ENCODE results near the gene HNRNPA0.

The HNRNPA0 gene

DNA sequence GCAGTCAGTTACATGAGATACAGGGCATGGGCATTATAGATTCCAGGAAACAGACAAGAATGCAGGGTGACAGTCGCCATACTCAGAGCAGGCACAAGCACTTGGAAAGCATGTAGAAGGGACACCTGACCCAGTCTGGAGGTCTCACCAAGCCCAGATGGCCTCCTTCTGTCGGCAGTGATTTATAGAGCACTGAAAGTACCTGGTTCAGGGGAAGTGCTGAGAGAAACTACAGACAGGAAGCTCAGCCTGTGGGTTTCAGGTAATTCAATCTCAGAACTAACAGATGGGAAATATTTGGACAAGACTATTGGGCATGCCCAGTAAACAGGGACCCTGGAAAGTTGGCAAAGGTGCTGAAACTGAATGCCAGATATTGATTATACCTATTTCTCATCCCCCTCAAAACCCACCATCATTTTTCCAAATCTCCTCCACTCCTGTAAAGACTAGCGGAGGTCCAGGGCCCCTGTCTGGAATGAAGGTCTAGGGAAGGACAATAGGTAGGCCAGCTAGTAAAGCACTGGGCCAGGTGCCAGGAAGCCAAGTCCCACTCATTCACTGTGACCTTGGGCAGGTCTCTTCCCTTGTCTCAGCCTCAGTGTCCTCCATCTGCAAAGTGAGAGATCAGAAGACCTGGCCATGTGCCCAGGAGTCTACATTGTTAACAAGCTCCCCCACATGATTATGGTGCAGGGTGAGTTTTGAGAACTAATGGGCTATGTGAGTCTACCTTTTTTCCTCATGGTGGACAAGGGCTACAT is 45.2 kb downstream of the HNRNPA0 start:
- no peak for DNase-seq (ENCODE audit: low read depth, low spot score)
- Histone ChIP-seq H3K27ac (no peak overlapping the region), H3K4me3 (no peak overlapping the region), H3K9ac (ENCODE audit: insufficient read length) (no peak overlapping the region), H3K36me3 (ENCODE audit: insufficient read depth, low read length) (no peaks in the 10 kb centered on the region), H3K9me3 (ENCODE audit: low read depth, low read length) (no peaks in the 10 kb centered on the region)
- TF ChIP-seq FOXP2 (optimal IDR thresholded peaks at IDR 0.05; ENCODE audit: control extremely low read depth, extremely low read length, insufficient read depth) (no peak), POLR2AphosphoS5 (IDR thresholded peaks at IDR 0.05; ENCODE audit: borderline replicate concordance, low read depth, low read length) (no peak), EZH2 (IDR thresholded peaks at IDR 0.05) (no peak)

DNA sequence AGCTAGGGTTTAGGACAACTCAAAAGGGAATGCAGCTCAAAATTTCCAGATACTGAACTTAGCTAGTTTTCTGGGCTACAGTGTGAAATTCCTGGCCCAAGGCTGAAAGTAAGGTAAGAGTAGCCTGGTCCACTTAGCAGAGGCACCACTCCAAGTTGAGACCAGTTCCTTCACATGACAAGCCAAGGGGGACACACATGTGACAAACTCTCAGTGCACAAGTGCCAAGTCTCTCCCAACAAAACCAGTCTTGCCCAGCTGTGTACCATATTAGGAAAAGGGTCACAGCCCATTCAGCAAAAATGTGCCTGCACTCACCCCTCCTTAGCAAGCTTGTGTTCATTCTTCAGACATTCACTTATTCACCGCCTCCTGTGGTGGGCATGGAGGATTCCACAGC is 46.1 kb downstream of the HNRNPA0 start:
- Histone ChIP-seq H3K36me3 (ENCODE audit: insufficient read depth, low read length) (no peaks in the 10 kb centered on the region), H3K4me3 (no peak overlapping the region), H3K9me3 (ENCODE audit: low read depth, low read length) (no peaks in the 10 kb centered on the region), H3K9ac (ENCODE audit: insufficient read length) (no peak overlapping the region), H3K27ac (no peak overlapping the region)
- TF ChIP-seq POLR2AphosphoS5 (IDR thresholded peaks at IDR 0.05; ENCODE audit: borderline replicate concordance, low read depth, low read length) = no peak
- no peak for TF ChIP-seq FOXP2 (optimal IDR thresholded peaks at IDR 0.05; ENCODE audit: control extremely low read depth, extremely low read length, insufficient read depth)
- no peak for TF ChIP-seq EZH2 (IDR thresholded peaks at IDR 0.05)
- no peak for DNase-seq (ENCODE audit: low read depth, low spot score)

DNA sequence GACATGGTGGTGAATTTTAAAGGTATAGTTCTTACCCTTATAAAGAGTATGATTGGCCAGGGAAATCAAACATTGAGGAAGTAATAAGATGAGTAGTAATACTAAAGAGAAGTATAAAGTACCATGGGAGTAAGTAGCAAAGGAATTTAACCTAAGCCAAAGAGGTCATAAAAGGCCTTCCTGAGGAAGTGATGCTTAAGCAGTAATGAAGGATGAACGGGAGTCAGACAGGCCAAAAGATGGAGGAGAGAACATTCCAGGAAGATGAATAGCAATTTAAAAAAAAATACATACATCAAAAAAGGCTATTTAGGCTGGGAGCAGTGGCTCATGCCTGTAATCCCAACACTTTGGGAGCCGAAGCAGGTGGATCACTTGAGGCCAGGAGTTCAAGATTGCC is 47.3 kb downstream of the HNRNPA0 start:
- Histone ChIP-seq H3K36me3 (ENCODE audit: insufficient read depth, low read length) (no peaks in the 10 kb centered on the region), H3K4me3 (no peak overlapping the region), H3K27ac (no peak overlapping the region), H3K9ac (ENCODE audit: insufficient read length) (no peak overlapping the region), H3K9me3 (ENCODE audit: low read depth, low read length) (no peaks in the 10 kb centered on the region)
- TF ChIP-seq EZH2 (IDR thresholded peaks at IDR 0.05) (no peak), POLR2AphosphoS5 (IDR thresholded peaks at IDR 0.05; ENCODE audit: borderline replicate concordance, low read depth, low read length) (no peak), FOXP2 (optimal IDR thresholded peaks at IDR 0.05; ENCODE audit: control extremely low read depth, extremely low read length, insufficient read depth) (no peak)
- no peak for DNase-seq (ENCODE audit: low read depth, low spot score)

DNA sequence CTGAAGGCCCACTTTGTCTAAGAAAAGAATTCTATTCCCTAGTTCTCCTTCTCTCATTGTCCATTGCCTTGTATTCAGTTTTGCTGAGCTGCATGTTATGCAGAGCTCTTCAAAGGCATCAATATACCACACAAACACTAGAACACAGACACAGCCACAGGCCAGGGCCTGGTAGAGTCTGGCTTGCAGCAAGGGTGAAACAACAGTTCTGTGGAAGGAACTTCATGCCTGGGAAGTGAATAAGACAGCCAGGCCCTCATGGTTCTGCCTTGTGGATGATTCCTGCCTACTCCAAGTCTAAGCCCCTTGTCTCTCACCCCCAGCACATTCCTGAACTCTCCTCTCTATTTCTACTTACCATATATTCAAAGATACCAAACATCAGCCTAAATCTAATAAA is 49.1 kb downstream of the HNRNPA0 start:
- Histone ChIP-seq H3K27ac (no peak overlapping the region), H3K4me3 (no peak overlapping the region), H3K9me3 (ENCODE audit: low read depth, low read length) (no peaks in the 10 kb centered on the region), H3K36me3 (ENCODE audit: insufficient read depth, low read length) (no peaks in the 10 kb centered on the region), H3K9ac (ENCODE audit: insufficient read length) (no peak overlapping the region)
- TF ChIP-seq POLR2AphosphoS5 (IDR thresholded peaks at IDR 0.05; ENCODE audit: borderline replicate concordance, low read depth, low read length) = no peak
- no peak for TF ChIP-seq FOXP2 (optimal IDR thresholded peaks at IDR 0.05; ENCODE audit: control extremely low read depth, extremely low read length, insufficient read depth)
- TF ChIP-seq EZH2 (IDR thresholded peaks at IDR 0.05) = no peak
- no peak for DNase-seq (ENCODE audit: low read depth, low spot score)

DNA sequence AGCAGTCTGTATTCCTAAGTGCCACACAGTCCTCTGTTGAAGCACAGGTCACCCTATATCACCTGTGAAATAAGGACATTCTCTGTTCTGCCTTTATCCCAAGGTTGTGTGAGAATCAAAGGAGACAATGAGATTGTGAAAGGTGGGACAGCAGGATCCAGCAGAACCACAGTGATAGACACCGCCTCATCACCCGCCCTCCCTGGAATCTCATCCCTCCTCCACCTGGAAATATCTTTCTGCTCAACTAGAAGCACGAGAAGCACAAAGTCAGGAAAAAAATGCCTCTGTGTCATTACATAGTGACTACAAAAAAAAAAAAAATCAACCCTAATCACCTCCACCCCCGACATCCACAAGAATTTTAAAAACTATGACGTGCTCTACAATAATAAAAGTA is 50.6 kb downstream of the HNRNPA0 start:
- Histone ChIP-seq H3K4me3 (no peak overlapping the region), H3K9ac (ENCODE audit: insufficient read length) (no peak overlapping the region), H3K9me3 (ENCODE audit: low read depth, low read length) (no peaks in the 10 kb centered on the region), H3K27ac (no peak overlapping the region), H3K36me3 (ENCODE audit: insufficient read depth, low read length) (no peaks in the 10 kb centered on the region)
- DNase-seq (ENCODE audit: low read depth, low spot score) = no peak
- TF ChIP-seq FOXP2 (optimal IDR thresholded peaks at IDR 0.05; ENCODE audit: control extremely low read depth, extremely low read length, insufficient read depth) (no peak), POLR2AphosphoS5 (IDR thresholded peaks at IDR 0.05; ENCODE audit: borderline replicate concordance, low read depth, low read length) (no peak), EZH2 (IDR thresholded peaks at IDR 0.05) (no peak)

DNA sequence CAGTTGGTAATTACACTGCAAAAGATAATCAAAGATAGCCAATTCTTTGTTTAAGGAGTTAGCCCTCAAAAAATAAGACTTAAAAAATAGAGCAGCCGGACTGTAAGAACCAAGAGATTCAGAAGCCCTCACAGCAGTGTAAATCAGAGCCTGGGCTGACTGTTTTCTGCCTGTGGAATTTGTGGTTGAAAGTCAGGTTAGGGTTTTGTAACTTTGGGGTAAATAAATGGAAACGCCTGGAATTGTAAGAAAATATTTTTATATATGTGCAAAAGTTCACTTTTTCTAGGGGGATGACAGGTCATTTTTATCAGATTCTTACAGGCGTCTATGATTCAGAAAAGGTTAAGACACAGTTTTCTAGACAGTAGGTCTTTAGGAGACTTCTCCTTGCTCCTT is 53.9 kb downstream of the HNRNPA0 start:
- TF ChIP-seq EZH2 (IDR thresholded peaks at IDR 0.05) = no peak
- no peak for TF ChIP-seq POLR2AphosphoS5 (IDR thresholded peaks at IDR 0.05; ENCODE audit: borderline replicate concordance, low read depth, low read length)
- no peak for TF ChIP-seq FOXP2 (optimal IDR thresholded peaks at IDR 0.05; ENCODE audit: control extremely low read depth, extremely low read length, insufficient read depth)
- DNase-seq (ENCODE audit: low read depth, low spot score) = no peak
- H3K4me3 ChIP-seq = no peak overlapping the region
- no peaks in the 10 kb centered on the region for H3K36me3 ChIP-seq (ENCODE audit: insufficient read depth, low read length)
- no peak overlapping the region for H3K9ac ChIP-seq (ENCODE audit: insufficient read length)
- H3K27ac ChIP-seq = no peak overlapping the region
- no peaks in the 10 kb centered on the region for H3K9me3 ChIP-seq (ENCODE audit: low read depth, low read length)

DNA sequence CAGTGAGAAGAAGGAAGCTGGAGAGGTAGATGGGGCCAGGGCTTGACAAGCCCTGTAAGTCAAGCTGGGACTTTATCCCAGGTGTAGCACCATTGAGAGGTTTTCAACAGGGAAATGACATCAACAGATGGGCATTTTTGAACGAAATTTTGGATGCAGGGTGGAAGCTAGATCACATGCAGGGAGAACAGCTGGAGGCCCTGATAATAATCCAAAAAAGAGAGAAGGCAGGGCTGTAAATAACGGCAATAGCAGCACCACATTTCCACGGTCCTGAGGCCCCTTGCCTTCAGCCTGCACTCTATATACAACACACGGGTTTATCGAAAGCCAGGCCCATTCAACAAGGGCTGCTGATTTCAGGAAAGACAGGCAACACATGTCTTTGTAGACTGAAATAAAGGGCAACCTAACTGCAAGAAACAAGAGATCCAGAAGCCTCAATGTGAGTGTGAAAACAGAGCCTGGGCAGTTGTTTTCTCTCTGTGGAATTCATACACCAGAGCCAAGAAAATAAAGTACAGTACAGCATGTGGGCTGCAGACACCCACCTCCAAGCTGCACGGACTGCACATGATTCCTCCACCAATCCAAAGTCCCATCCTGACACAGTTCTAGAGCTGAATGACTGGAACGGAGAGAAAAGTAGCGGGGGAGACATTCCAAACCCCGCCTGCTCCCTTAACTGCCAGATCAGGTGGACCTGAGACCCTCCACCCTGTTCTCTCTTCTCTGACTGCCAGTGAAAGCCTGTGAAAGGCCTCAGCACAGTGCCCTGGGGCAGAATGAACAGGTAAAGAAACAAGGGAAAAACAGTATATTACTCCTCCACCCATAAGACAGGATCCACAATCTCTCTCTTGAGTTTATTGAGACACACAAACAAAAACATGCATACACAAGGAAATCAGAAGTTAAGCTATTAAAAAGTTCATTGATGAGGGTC is 54.6 kb downstream of the HNRNPA0 start:
- Histone ChIP-seq H3K9ac (ENCODE audit: insufficient read length) (no peak overlapping the region), H3K36me3 (ENCODE audit: insufficient read depth, low read length) (no peaks in the 10 kb centered on the region), H3K27ac (no peak overlapping the region), H3K4me3 (no peak overlapping the region), H3K9me3 (ENCODE audit: low read depth, low read length) (no peaks in the 10 kb centered on the region)
- TF ChIP-seq EZH2 (IDR thresholded peaks at IDR 0.05) (no peak), FOXP2 (optimal IDR thresholded peaks at IDR 0.05; ENCODE audit: control extremely low read depth, extremely low read length, insufficient read depth) (no peak), POLR2AphosphoS5 (IDR thresholded peaks at IDR 0.05; ENCODE audit: borderline replicate concordance, low read depth, low read length) (no peak)
- DNase-seq (ENCODE audit: low read depth, low spot score) = no peak

DNA sequence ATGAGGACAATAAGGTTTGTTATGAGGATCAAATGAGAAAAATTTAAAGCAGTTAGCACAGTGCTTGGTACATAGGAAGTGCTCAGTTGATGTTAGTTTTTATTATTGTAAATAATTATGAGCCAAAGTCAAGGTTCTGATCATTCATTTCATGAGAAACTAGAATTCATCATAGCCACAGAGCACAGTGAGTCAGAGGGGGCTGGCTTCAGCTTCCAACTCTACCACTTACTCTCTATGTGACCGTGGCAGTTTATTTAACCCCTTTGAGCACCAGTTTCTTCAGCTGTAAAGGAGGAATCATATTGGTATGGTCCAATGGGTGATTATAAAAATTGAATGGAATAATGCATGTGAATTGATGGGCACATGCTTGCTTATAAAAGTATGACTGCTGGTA is 57.7 kb downstream of the HNRNPA0 start:
- no peaks in the 10 kb centered on the region for H3K9me3 ChIP-seq (ENCODE audit: low read depth, low read length)
- DNase-seq (ENCODE audit: low read depth, low spot score) = no peak
- H3K9ac ChIP-seq (ENCODE audit: insufficient read length) = no peak overlapping the region
- H3K36me3 ChIP-seq (ENCODE audit: insufficient read depth, low read length) = no peaks in the 10 kb centered on the region
- H3K4me3 ChIP-seq = no peak overlapping the region
- no peak for TF ChIP-seq EZH2 (IDR thresholded peaks at IDR 0.05)
- no peak for TF ChIP-seq FOXP2 (optimal IDR thresholded peaks at IDR 0.05; ENCODE audit: control extremely low read depth, extremely low read length, insufficient read depth)
- TF ChIP-seq POLR2AphosphoS5 (IDR thresholded peaks at IDR 0.05; ENCODE audit: borderline replicate concordance, low read depth, low read length) = no peak
- H3K27ac ChIP-seq = no peak overlapping the region

All from SK-N-MC (cell line).